ENCODE measurements around the gene MIEF1. TPM values are rescaled to one million over a fixed set of nuclear protein-coding genes. Genes with fewer than 3 reads are reported as not detected.

Gene MIEF1
- total RNA-seq, 1 donor from 2014 or later: 23.0 TPM

- Mint-ChIP-seq H3K36me3 (ENCODE audit: low read depth) (no peaks in the 10 kb centered on the region), H3K9me3 (ENCODE audit: low read depth) (no peaks in the 10 kb centered on the region), H3K27me3 (ENCODE audit: low read depth) (no peaks in the 10 kb centered on the region), H3K4me1 (ENCODE audit: low read depth) (peaks cover 46% of the 10 kb centered on the region), H3K4me3 (ENCODE audit: unreplicated experiment) (no peak overlapping the region), H3K27ac (ENCODE audit: unreplicated experiment) (no peak overlapping the region)
- no peak for DNase-seq (ENCODE audit: low spot score)
- no peak for TF ChIP-seq CTCF (IDR thresholded peaks at IDR 0.05)
Measured at GRCh38 chr22:39475902-39476301, 26.2 kb upstream of the MIEF1 start.

GRCh38 chr22:39476664-39477063 is 25.4 kb upstream of the MIEF1 start:
- no peak for DNase-seq (ENCODE audit: low spot score)
- no peaks in the 10 kb centered on the region for H3K27me3 Mint-ChIP-seq (ENCODE audit: low read depth)

GRCh38 chr22:39477542-39477941 is 24.5 kb upstream of the MIEF1 start:
- DNase-seq (ENCODE audit: low spot score): no peak
- H3K27me3 Mint-ChIP-seq (ENCODE audit: low read depth): no peaks in the 10 kb centered on the region
- H3K4me1 Mint-ChIP-seq (ENCODE audit: low read depth): peaks cover 31% of the 10 kb centered on the region
- no peak overlapping the region for H3K27ac Mint-ChIP-seq (ENCODE audit: unreplicated experiment)
- H3K9me3 Mint-ChIP-seq (ENCODE audit: low read depth): no peaks in the 10 kb centered on the region
- no peaks in the 10 kb centered on the region for H3K36me3 Mint-ChIP-seq (ENCODE audit: low read depth)
- no peak overlapping the region for H3K4me3 Mint-ChIP-seq (ENCODE audit: unreplicated experiment)
- TF ChIP-seq CTCF (IDR thresholded peaks at IDR 0.05): no peak

More at GRCh38 chr22:39476664-39477063, 25.4 kb upstream of the MIEF1 start:
- Mint-ChIP-seq H3K4me3 (ENCODE audit: unreplicated experiment) (no peak overlapping the region), H3K27ac (ENCODE audit: unreplicated experiment) (no peak overlapping the region), H3K9me3 (ENCODE audit: low read depth) (no peaks in the 10 kb centered on the region), H3K4me1 (ENCODE audit: low read depth) (peaks cover 40% of the 10 kb centered on the region), H3K36me3 (ENCODE audit: low read depth) (no peaks in the 10 kb centered on the region)
- no peak for TF ChIP-seq CTCF (IDR thresholded peaks at IDR 0.05)

DNA sequence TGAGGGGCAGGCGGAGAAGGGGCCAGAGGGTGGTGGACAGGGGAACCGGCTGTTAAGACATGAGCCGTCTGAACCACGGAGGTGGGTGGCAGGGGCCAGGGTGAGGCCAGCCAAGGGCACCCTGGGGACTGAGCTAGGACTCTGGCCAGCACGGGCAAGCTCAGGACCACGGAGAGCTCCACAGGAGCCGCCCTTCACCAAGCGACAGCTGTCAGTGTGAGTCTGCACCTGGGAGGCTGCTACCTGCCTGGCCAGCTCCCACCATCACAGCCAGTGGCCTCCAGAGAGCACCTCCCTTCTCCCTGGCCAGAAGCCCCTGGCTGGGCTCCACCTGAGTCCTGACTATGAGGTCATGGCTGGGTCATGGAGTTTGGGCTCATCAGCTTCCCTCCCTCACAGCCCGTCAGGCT is 23.6 kb upstream of the MIEF1 start:
- no peak overlapping the region for H3K4me3 Mint-ChIP-seq (ENCODE audit: unreplicated experiment)
- no peaks in the 10 kb centered on the region for H3K9me3 Mint-ChIP-seq (ENCODE audit: low read depth)
- no peaks in the 10 kb centered on the region for H3K27me3 Mint-ChIP-seq (ENCODE audit: low read depth)
- H3K4me1 Mint-ChIP-seq (ENCODE audit: low read depth): peaks cover 22% of the 10 kb centered on the region
- no peak overlapping the region for H3K27ac Mint-ChIP-seq (ENCODE audit: unreplicated experiment)
- TF ChIP-seq CTCF (IDR thresholded peaks at IDR 0.05): no peak
- no peaks in the 10 kb centered on the region for H3K36me3 Mint-ChIP-seq (ENCODE audit: low read depth)
- DNase-seq (ENCODE audit: low spot score): no peak

GRCh38 chr22:39479254-39479653 is 22.8 kb upstream of the MIEF1 start:
- TF ChIP-seq CTCF (IDR thresholded peaks at IDR 0.05): no peak
- Mint-ChIP-seq H3K27me3 (ENCODE audit: low read depth) (no peaks in the 10 kb centered on the region), H3K27ac (ENCODE audit: unreplicated experiment) (no peak overlapping the region), H3K4me1 (ENCODE audit: low read depth) (peaks cover 16% of the 10 kb centered on the region), H3K36me3 (ENCODE audit: low read depth) (no peaks in the 10 kb centered on the region), H3K9me3 (ENCODE audit: low read depth) (no peaks in the 10 kb centered on the region), H3K4me3 (ENCODE audit: unreplicated experiment) (no peak overlapping the region)
- no peak for DNase-seq (ENCODE audit: low spot score)
